Ovary (tissue), 3 donors: Measurements from ENCODE around the gene SPAAR.
"Not testable (repeated sequence)": the region's sequence is repeated elsewhere in the genome, so short reads cannot be mapped to it uniquely, and the experiment has no call there.

Source experiments
- EP300 ChIP-seq: sonication (generic); formaldehyde crosslinking; IDR thresholded peaks from one replicate; pipeline ENCODE4 v1.6.1; 2017; ENCODE audit warnings: antibody characterized with exemption
- POLR2A ChIP-seq: fragments of 450-650 bp; IDR thresholded peaks from one replicate; pipeline ENCODE4 v1.6.1; 2017; ENCODE audit warnings: antibody characterized with exemption, mild to moderate bottlenecking, moderate library complexity
- TF ChIP-seq, protein P1 (sequence below), 3 donors: fragments of 450-650 bp in 2 of 3; fragments of 200-600 bp in 1 of 3; IDR thresholded peaks; one replicate each; pipeline versions ENCODE4 v1.5.1 to v1.8.0; 2016 to 2022; ENCODE audit warnings: antibody characterized with exemption in 3 of 3, mild to moderate bottlenecking in 1 of 3
- donor health status: DM: no; HTN: no; CAD: no.

DNA sequence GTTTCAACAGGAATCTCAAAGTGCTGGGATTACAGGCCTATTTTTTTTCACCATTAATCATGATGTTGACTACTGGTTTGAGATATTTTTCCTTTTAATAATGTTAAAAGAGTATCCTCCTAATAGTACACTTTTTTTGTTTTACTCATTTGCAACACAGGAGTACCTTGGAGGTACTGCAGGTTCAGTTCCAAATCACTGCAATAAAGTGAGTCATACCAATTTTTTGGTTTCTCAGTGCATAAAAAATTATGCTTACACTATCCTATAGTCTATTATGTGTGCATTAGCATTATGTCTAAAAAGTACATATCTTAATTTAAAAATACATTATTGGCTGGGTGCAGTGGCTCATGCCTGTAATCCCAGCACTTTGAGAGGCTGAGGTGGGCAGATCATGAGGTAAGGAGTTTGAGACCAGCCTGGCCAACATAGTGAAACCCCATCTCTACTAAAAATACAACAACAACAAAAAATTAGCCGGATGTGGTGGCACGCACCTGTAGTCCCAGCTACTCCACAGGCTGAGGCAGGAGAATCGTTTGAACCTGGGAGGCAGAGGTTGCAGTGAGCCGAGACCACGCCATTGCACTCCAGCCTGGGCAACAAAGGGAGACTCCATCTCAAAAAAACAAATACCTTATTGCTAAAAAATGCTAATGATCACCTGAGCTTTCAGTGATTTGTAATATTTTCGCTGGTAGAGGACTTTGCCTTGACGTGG is 11.8 kb upstream of the SPAAR start:
- TF ChIP-seq, protein P1, sequence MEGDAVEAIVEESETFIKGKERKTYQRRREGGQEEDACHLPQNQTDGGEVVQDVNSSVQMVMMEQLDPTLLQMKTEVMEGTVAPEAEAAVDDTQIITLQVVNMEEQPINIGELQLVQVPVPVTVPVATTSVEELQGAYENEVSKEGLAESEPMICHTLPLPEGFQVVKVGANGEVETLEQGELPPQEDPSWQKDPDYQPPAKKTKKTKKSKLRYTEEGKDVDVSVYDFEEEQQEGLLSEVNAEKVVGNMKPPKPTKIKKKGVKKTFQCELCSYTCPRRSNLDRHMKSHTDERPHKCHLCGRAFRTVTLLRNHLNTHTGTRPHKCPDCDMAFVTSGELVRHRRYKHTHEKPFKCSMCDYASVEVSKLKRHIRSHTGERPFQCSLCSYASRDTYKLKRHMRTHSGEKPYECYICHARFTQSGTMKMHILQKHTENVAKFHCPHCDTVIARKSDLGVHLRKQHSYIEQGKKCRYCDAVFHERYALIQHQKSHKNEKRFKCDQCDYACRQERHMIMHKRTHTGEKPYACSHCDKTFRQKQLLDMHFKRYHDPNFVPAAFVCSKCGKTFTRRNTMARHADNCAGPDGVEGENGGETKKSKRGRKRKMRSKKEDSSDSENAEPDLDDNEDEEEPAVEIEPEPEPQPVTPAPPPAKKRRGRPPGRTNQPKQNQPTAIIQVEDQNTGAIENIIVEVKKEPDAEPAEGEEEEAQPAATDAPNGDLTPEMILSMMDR (IDR thresholded peaks at IDR 0.05) = not testable (repeated sequence)
- TF ChIP-seq POLR2A, EP300: not testable (repeated sequence)
